ENCODE results near the gene GAS2L1. TPM values are rescaled to one million over a fixed set of nuclear protein-coding genes. Genes with fewer than 3 reads are reported as not detected.

Gene GAS2L1
- total RNA-seq, 1 experiment from 2014 or later, result 8.0 TPM

GRCh38 chr22:29351891-29352290, 45.4 kb downstream of the GAS2L1 start:
- no peak for TF ChIP-seq CTCF (conservative IDR thresholded peaks at IDR 0.05)
- no peak overlapping the region for H4K5ac ChIP-seq (ENCODE audit: insufficient read length, low read depth, low read length)
- Mint-ChIP-seq H3K27ac (no peak overlapping the region), H3K36me3 (ENCODE audit: insufficient read depth in 1 of 3, low read depth in 3 of 3) (peaks cover 18 to 95% (median 68%) of the 10 kb centered on the region in 3 experiments), H3K9me3 (no peaks in the 10 kb centered on the region), H3K27me3 (ENCODE audit: low read depth) (no peaks in the 10 kb centered on the region), H3K4me3 (no peak overlapping the region), H3K4me1 (no peaks in the 10 kb centered on the region)
- H2AFZ ChIP-seq (ENCODE audit: low read length), result no peak overlapping the region
- no CpG with 5 or more reads among the region's 9 CpGs for WGBS (ENCODE audit: extremely low coverage, insufficient read length, low lambda C conversion rate)
- no peaks in the 10 kb centered on the region for H3K4me1 ChIP-seq (ENCODE audit: insufficient read depth, low read length)
- no peak overlapping the region for H3K9ac ChIP-seq (ENCODE audit: extremely low read depth, insufficient read length, low read length)
- H3K9me3 ChIP-seq (ENCODE audit: control insufficient read depth, low read depth, low read length), result no peaks in the 10 kb centered on the region
- no peaks in the 10 kb centered on the region for H3K79me2 ChIP-seq (ENCODE audit: insufficient read depth, low read length)
- H3K14ac ChIP-seq (ENCODE audit: insufficient read depth, low read length), result no peak overlapping the region
- no peak overlapping the region for H2BK120ac ChIP-seq (ENCODE audit: low read depth, low read length, poor library complexity, severe bottlenecking)
- H3K18ac ChIP-seq (ENCODE audit: insufficient read length, low read depth, low read length), result no peak overlapping the region
- DNase-seq, result no peak
- H3K23me2 ChIP-seq (ENCODE audit: insufficient read length, low read depth, low read length, poor library complexity, severe bottlenecking), result no peaks in the 10 kb centered on the region
- no peak overlapping the region for H3K27ac ChIP-seq (ENCODE audit: insufficient read length, low read depth, low read length)
- H2BK12ac ChIP-seq (ENCODE audit: insufficient read length, low read depth, low read length), result no peak overlapping the region
- H4K8ac ChIP-seq (replicated peaks; ENCODE audit: insufficient read length, low read depth, low read length), result no peak overlapping the region
- no peak overlapping the region for H2BK20ac ChIP-seq (ENCODE audit: low read depth, low read length, poor library complexity, severe bottlenecking)
- no peak overlapping the region for H3K4ac ChIP-seq (ENCODE audit: low read depth, low read length)
- H2BK5ac ChIP-seq (ENCODE audit: insufficient read length, low read length), result no peak overlapping the region
- H3K56ac ChIP-seq (ENCODE audit: insufficient read length, low read depth, low read length), result no peak overlapping the region
- no peak overlapping the region for H2AK5ac ChIP-seq (ENCODE audit: insufficient read length, low read length)
- H4K91ac ChIP-seq (ENCODE audit: insufficient read length, low read depth, low read length), result no peak overlapping the region
- no peaks in the 10 kb centered on the region for H3K79me1 ChIP-seq (ENCODE audit: insufficient read depth, low read depth, low read length, poor library complexity, severe bottlenecking)
- no peak overlapping the region for H3K23ac ChIP-seq (ENCODE audit: insufficient read length, low read depth, low read length)
- no peak overlapping the region for H2BK15ac ChIP-seq (ENCODE audit: low read depth, low read length)
- H3K27me3 ChIP-seq (ENCODE audit: insufficient read depth, low read length), result no peaks in the 10 kb centered on the region
- H3K4me2 ChIP-seq (ENCODE audit: insufficient read depth, insufficient read length, low read length), result no peak overlapping the region
- H4K20me1 ChIP-seq (ENCODE audit: control insufficient read depth, insufficient read depth, insufficient read length), result no peaks in the 10 kb centered on the region
- H3T11ph ChIP-seq (ENCODE audit: low read length), result no peak overlapping the region
